Endothelial cell of umbilical vein (primary cell): Measurements from ENCODE around the gene C6orf89. TPM values are rescaled to one million over a fixed set of nuclear protein-coding genes. Genes with fewer than 3 reads are reported as not detected.

Experiments used
- BruUV-seq: library from RNA; stranded (reverse); fragments of 400-500 nt; replicated peaks from 2 replicates; lab custom pipeline; 2021; lab: Mats Ljungman, UMichigan
- CTCF ChIA-PET: fragments of 300-600, 350-600 bp; sonication (Branson Sonifier 250); formaldehyde crosslinking; loops from one replicate; lab custom pipeline; 2021; ENCODE audit warnings: antibody characterized with exemption, inconsistent platforms; lab: Charles Lee
- POLR2A ChIA-PET: fragments of 300-600, 350-600 bp; sonication (Branson Sonifier 250); formaldehyde crosslinking; loops from one replicate; lab custom pipeline; 2021; ENCODE audit warnings: antibody characterized with exemption, inconsistent platforms; lab: Charles Lee
- DNase-seq: peaks from one replicate; pipeline ENCODE4 v3.0.0-alpha.2; 2011; ENCODE audit warnings: low read depth, low spot score
- FAIRE-seq: peaks from 2 replicates; lab custom pipeline; 2011; peaks lifted over from hg19 to GRCh38; lab: Jason Lieb, UNC
- H2AFZ ChIP-seq: 2 replicates; pipeline ENCODE4 v1.6.0; 2012; ENCODE audit warnings: low read depth, low read length, control low read depth, inconsistent platforms
- H3K27ac ChIP-seq: 2 replicates; pipeline ENCODE4 v1.5.1; 2011; ENCODE audit warnings: low read depth, mild to moderate bottlenecking, control low read depth, low read length, moderate library complexity; ENCODE audit not compliant: insufficient read depth
- H3K27me3 ChIP-seq, 2 experiments: 2 replicates each; pipeline versions ENCODE4 v1.6.0 to v1.6.1; 2011; ENCODE audit warnings: low read length in 2 of 2, mixed read lengths in 1 of 2; ENCODE audit not compliant: control insufficient read depth in 2 of 2, insufficient read depth in 2 of 2
- H3K36me3 ChIP-seq, 2 experiments: 2 replicates in 1 of 2; 3 replicates in 1 of 2; pipeline ENCODE4 v1.5.1; 2011; ENCODE audit warnings: low read length in 2 of 2, mild to moderate bottlenecking in 1 of 2, moderate library complexity in 1 of 2; ENCODE audit not compliant: control insufficient read depth in 2 of 2, insufficient read depth in 2 of 2; ENCODE audit errors: extremely low read depth in 1 of 2
- H3K4me1 ChIP-seq: 3 replicates; pipeline ENCODE4 v1.5.1; 2011; ENCODE audit warnings: mild to moderate bottlenecking, low read length; ENCODE audit not compliant: control insufficient read depth, insufficient read depth; ENCODE audit errors: extremely low read depth
- H3K4me2 ChIP-seq: 2 replicates; pipeline ENCODE4 v1.6.1; 2011; ENCODE audit warnings: low read length, control low read depth, mixed read lengths; ENCODE audit not compliant: insufficient read depth
- H3K4me3 ChIP-seq, 3 experiments: fragments of 200-600 bp in 1 of 3; sonication (generic), shearing (Covaris generic) in 1 of 3; replicated peaks in 1 of 3; 2 replicates each; pipeline ENCODE4 v1.5.1; 2011 to 2016; ENCODE audit warnings: control low read depth in 3 of 3, low read length in 3 of 3, mild to moderate bottlenecking in 2 of 3, inconsistent platforms in 1 of 3, low read depth in 1 of 3, moderate library complexity in 1 of 3; ENCODE audit not compliant: insufficient read depth in 1 of 3
- H3K79me2 ChIP-seq: 2 replicates; pipeline ENCODE4 v1.6.0; 2012; ENCODE audit warnings: low read length, inconsistent platforms; ENCODE audit not compliant: control insufficient read depth, insufficient read depth
- H3K9ac ChIP-seq: replicated peaks from 2 replicates; pipeline ENCODE3; 2011; ENCODE audit warnings: low read length, control low read depth; ENCODE audit not compliant: insufficient read depth; ENCODE audit errors: extremely low read depth
- H3K9me1 ChIP-seq: replicated peaks from 3 replicates; pipeline ENCODE4 v1.6.0; 2011; ENCODE audit warnings: mild to moderate bottlenecking, low read length; ENCODE audit not compliant: control insufficient read depth, insufficient read depth; ENCODE audit errors: extremely low read depth
- H3K9me3 ChIP-seq: replicated peaks from 2 replicates; pipeline ENCODE4 v1.5.1; 2012; ENCODE audit warnings: low read length, inconsistent platforms; ENCODE audit not compliant: control insufficient read depth, insufficient read depth
- H4K20me1 ChIP-seq: replicated peaks from 2 replicates; pipeline ENCODE3; 2011; ENCODE audit warnings: mild to moderate bottlenecking, low read length; ENCODE audit not compliant: control insufficient read depth, insufficient read depth; ENCODE audit errors: extremely low read depth
- CTCF ChIP-seq, 2 donors: IDR thresholded peaks; 1 replicate in 1 of 2; 2 replicates in 1 of 2; pipeline ENCODE4 v1.5.1; 2011; ENCODE audit warnings: low read length in 2 of 2, mild to moderate bottlenecking in 2 of 2, moderate library complexity in 2 of 2, control low read depth in 1 of 2, inconsistent platforms in 1 of 2, low read depth in 1 of 2; ENCODE audit not compliant: insufficient read depth in 1 of 2; ENCODE audit errors: extremely low read depth in 1 of 2
- FOS ChIP-seq: IDR thresholded peaks from 2 replicates; pipeline ENCODE4 v1.6.1; 2011; ENCODE audit warnings: mild to moderate bottlenecking, low read length, moderate library complexity, borderline replicate concordance; ENCODE audit not compliant: insufficient read depth
- MAX ChIP-seq: IDR thresholded peaks from 2 replicates; pipeline ENCODE4 v1.6.1; 2011; ENCODE audit not compliant: insufficient read depth, insufficient read length
- dilution Hi-C: fragments of 300-500 bp; cut with MboI; formaldehyde crosslinking; loops from one replicate; pipeline ENCODE4 v1.15.0; 2019; ENCODE audit warnings: low sequenced_read_pairs; ENCODE audit not compliant: extremely low pct_ligation_motif_present
- intact Hi-C: fragments of 100-400 bp; cut with micrococcal nuclease; formaldehyde crosslinking; loops from one replicate; pipeline ENCODE4 v1.10.0; 2022
- polyA plus RNA-seq, 4 experiments: library from polyadenylated mRNA; depleted of rRNA in 3 of 4; stranded (reverse) in 3 of 4; unstranded in 1 of 4; fragments of >200 nt; gene quantifications; 2 replicates each; pipeline versions ENCODE4 v1.2.1 to v1.2.3, GENCODE V29; 2011 to 2012; ENCODE audit warnings: missing spikeins in 1 of 4
- total RNA-seq: library from RNA; stranded (reverse); gene quantifications from 2 replicates; pipeline ENCODE4 v1.2.3, GENCODE V29; 2021

C6orf89 gene
- total and polyA plus RNA-seq, 2 donors (not counting 3 experiments of a cell fraction or from before 2014, with no cell fraction given): 18.2 to 34.0 TPM

DNA sequence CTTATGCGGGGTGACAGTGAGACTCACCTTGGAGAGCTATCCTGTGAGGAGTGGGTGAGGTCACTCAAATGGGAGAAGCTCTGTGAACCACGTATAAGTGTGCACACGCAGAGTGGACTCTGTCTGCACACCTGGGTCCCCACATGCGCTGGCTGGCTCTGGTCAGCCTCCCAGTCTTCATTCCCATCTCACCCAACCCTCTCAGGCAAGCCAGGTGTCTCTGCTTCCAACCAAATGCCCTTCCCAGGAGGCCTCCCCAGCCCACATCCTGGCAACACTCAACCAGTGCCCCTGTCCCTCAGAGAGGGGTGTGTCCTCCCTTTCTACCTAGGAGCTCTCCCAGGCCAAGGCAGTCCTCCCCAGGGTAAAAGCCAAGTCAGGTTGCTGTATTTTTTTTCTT is 60.8 kb downstream of the C6orf89 start:
- no peak for TF ChIP-seq CTCF (IDR thresholded peaks at IDR 0.05; ENCODE audit: extremely low read depth in 1 of 2, insufficient read depth in 1 of 2, low read depth in 1 of 2, low read length in 2 of 2)
- no peak for TF ChIP-seq FOS
- TF ChIP-seq MAX: no peak
- Histone ChIP-seq H3K27me3 (no peaks in the 10 kb centered on the region), H3K9me1 (no peaks in the 10 kb centered on the region), H4K20me1 (no peaks in the 10 kb centered on the region), H3K9ac (no peak overlapping the region), H3K4me1 (peaks cover 13% of the 10 kb centered on the region), H3K36me3 (no peaks in the 10 kb centered on the region), H3K9me3 (no peaks in the 10 kb centered on the region), H3K27ac (no peak overlapping the region), H3K4me2 (no peak overlapping the region), H3K79me2 (no peaks in the 10 kb centered on the region), H3K4me3 (no peak overlapping the region), H2AFZ (no peak overlapping the region)
- no peak for FAIRE-seq
- DNase-seq: no peak
- CTCF ChIA-PET: interaction anchor here (1.9 to 2.2 kb wide), 2 partner anchors 32 to 61 kb away, joined by 5 to 6 read pairs; partner anchors contain the start of gene C6orf89
- no TSS peak for BruUV-seq
- intact Hi-C loops (no loop called here), dilution Hi-C loops (no loop called here)
- POLR2A ChIA-PET: no interaction called here
